Gastrocnemius medialis (tissue), 4 donors: ENCODE measurements around the gene FIG4.

Experiments used
- POLR2A ChIP-seq, 2 donors: fragments of 450-650 bp; IDR thresholded peaks; one replicate each; pipeline ENCODE4 v1.6.1; 2017; ENCODE audit warnings: antibody characterized with exemption in 2 of 2, mild to moderate bottlenecking in 2 of 2, moderate library complexity in 2 of 2
- TF ChIP-seq, protein P1 (sequence below), 5 experiments: fragments of 450-650 bp in 3 of 5; fragments of 200-600 bp in 2 of 5; sonication (generic) in 2 of 5; IDR thresholded peaks in 4 of 5; conservative IDR thresholded peaks in 1 of 5; 1 replicate in 4 of 5; 2 replicates in 1 of 5; pipeline ENCODE4 v1.5.1; 2016 to 2019; ENCODE audit warnings: antibody characterized with exemption in 5 of 5, mild to moderate bottlenecking in 3 of 5, moderate library complexity in 3 of 5

- TF ChIP-seq POLR2A (IDR thresholded peaks at IDR 0.05): no peak
- TF ChIP-seq, protein P1, sequence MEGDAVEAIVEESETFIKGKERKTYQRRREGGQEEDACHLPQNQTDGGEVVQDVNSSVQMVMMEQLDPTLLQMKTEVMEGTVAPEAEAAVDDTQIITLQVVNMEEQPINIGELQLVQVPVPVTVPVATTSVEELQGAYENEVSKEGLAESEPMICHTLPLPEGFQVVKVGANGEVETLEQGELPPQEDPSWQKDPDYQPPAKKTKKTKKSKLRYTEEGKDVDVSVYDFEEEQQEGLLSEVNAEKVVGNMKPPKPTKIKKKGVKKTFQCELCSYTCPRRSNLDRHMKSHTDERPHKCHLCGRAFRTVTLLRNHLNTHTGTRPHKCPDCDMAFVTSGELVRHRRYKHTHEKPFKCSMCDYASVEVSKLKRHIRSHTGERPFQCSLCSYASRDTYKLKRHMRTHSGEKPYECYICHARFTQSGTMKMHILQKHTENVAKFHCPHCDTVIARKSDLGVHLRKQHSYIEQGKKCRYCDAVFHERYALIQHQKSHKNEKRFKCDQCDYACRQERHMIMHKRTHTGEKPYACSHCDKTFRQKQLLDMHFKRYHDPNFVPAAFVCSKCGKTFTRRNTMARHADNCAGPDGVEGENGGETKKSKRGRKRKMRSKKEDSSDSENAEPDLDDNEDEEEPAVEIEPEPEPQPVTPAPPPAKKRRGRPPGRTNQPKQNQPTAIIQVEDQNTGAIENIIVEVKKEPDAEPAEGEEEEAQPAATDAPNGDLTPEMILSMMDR (IDR thresholded peaks at IDR 0.05 in 4 of 5, conservative IDR thresholded peaks at IDR 0.05 in 1 of 5): peak in 2 of 5 experiments; percentile 5 to 35
These were observed 92.3 kb downstream of the FIG4 start for GRCh38 chr6:109783250-109783986.
